ENCODE data around the gene RAB11FIP4. TPM values are rescaled to one million over a fixed set of nuclear protein-coding genes. Genes with fewer than 3 reads are reported as not detected.

Gene RAB11FIP4
- total and polyA plus RNA-seq, 2 of the 13 experiments (the other 11 are each of a cell fraction or from before 2014, with no cell fraction given) = 28.0 to 89.3 TPM

DNA sequence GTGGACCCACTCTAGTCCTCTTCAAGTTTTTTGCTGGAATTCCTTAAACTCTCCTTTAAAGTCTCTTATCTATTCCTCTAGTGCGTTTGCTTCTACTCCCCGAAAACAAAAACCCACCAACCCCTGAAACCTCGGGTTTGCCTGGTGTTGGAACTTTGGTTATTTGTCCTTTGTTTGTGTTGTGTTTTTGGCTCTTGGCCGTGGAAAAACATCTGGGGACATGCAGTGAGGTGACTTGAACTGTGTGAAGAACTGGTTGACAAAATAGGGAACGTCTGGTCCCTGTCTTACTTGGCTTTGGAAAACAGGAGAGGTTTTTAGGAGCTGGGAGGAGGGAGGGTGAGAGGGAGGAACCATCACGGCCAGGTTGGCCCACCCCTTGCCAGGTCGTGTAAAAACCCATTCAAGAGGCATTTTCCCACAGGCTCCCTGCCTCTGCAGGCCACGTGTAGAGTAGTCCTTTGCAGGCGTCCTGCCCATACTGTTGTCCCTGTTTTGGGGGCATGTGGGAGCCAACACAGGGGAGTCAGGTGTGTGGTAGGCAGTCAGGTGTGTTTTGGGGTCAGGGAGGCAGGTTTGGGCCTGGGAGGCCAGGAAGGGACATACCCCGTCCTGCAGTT is 169.3 kb downstream of the RAB11FIP4 start (continued):
- TF ChIP-seq, protein P1, sequence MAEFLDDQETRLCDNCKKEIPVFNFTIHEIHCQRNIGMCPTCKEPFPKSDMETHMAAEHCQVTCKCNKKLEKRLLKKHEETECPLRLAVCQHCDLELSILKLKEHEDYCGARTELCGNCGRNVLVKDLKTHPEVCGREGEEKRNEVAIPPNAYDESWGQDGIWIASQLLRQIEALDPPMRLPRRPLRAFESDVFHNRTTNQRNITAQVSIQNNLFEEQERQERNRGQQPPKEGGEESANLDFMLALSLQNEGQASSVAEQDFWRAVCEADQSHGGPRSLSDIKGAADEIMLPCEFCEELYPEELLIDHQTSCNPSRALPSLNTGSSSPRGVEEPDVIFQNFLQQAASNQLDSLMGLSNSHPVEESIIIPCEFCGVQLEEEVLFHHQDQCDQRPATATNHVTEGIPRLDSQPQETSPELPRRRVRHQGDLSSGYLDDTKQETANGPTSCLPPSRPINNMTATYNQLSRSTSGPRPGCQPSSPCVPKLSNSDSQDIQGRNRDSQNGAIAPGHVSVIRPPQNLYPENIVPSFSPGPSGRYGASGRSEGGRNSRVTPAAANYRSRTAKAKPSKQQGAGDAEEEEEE (CRISPR knock-in tag; IDR thresholded peaks at IDR 0.05; ENCODE audit: borderline replicate concordance) = no peak
- TF ChIP-seq HOMEZ (CRISPR knock-in tag; IDR thresholded peaks at IDR 0.05; ENCODE audit: low read depth) (no peak), POLR2A (IDR thresholded peaks at IDR 0.05; ENCODE audit: insufficient read depth in 1 of 2, low read depth in 2 of 2, low read length in 2 of 2) (0 out of 4 replicates have a peak, but pooled peaks of 1 of the 2 experiments have one; percentile 32), ZBTB49 (CRISPR knock-in tag; IDR thresholded peaks at IDR 0.05; ENCODE audit: borderline replicate concordance) (no peak), ZFP1 (CRISPR knock-in tag; IDR thresholded peaks at IDR 0.05) (no peak), ZFX (CRISPR knock-in tag; IDR thresholded peaks at IDR 0.05; ENCODE audit: low read depth) (peak; percentile 75), MXI1 (IDR thresholded peaks at IDR 0.05; ENCODE audit: borderline replicate concordance, low read depth, low read length) (no peak), ZNF274 (CRISPR knock-in tag; IDR thresholded peaks at IDR 0.05) (0 out of 2 replicates have a peak, but pooled peaks have one; percentile 32), CBFB (CRISPR knock-in tag; IDR thresholded peaks at IDR 0.05) (no peak), TFE3 (CRISPR knock-in tag; IDR thresholded peaks at IDR 0.05) (0 out of 2 replicates have a peak, but pooled peaks have one; percentile 8)
- TF ChIP-seq, protein P2, sequence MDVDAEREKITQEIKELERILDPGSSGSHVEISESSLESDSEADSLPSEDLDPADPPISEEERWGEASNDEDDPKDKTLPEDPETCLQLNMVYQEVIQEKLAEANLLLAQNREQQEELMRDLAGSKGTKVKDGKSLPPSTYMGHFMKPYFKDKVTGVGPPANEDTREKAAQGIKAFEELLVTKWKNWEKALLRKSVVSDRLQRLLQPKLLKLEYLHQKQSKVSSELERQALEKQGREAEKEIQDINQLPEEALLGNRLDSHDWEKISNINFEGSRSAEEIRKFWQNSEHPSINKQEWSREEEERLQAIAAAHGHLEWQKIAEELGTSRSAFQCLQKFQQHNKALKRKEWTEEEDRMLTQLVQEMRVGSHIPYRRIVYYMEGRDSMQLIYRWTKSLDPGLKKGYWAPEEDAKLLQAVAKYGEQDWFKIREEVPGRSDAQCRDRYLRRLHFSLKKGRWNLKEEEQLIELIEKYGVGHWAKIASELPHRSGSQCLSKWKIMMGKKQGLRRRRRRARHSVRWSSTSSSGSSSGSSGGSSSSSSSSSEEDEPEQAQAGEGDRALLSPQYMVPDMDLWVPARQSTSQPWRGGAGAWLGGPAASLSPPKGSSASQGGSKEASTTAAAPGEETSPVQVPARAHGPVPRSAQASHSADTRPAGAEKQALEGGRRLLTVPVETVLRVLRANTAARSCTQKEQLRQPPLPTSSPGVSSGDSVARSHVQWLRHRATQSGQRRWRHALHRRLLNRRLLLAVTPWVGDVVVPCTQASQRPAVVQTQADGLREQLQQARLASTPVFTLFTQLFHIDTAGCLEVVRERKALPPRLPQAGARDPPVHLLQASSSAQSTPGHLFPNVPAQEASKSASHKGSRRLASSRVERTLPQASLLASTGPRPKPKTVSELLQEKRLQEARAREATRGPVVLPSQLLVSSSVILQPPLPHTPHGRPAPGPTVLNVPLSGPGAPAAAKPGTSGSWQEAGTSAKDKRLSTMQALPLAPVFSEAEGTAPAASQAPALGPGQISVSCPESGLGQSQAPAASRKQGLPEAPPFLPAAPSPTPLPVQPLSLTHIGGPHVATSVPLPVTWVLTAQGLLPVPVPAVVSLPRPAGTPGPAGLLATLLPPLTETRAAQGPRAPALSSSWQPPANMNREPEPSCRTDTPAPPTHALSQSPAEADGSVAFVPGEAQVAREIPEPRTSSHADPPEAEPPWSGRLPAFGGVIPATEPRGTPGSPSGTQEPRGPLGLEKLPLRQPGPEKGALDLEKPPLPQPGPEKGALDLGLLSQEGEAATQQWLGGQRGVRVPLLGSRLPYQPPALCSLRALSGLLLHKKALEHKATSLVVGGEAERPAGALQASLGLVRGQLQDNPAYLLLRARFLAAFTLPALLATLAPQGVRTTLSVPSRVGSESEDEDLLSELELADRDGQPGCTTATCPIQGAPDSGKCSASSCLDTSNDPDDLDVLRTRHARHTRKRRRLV (CRISPR knock-in tag; IDR thresholded peaks at IDR 0.05) = 0 out of 2 replicates have a peak, but pooled peaks have one; percentile 6
- TF ChIP-seq, protein P3, sequence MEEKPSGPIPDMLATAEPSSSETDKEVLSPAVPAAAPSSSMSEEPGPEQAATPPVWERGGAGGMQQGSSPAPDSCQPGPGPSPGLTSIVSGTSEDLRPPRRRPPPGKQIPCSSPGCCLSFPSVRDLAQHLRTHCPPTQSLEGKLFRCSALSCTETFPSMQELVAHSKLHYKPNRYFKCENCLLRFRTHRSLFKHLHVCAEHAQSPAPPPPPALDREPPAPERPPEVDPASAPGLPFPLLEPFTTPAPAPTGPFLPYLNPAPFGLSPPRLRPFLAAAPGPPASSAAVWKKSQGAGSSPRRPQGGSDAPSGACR (CRISPR knock-in tag; IDR thresholded peaks at IDR 0.05) = no peak

Measured in HepG2 (cell line).